Measurements from ENCODE around the gene MTCP1.

- TF ChIP-seq, protein P1, sequence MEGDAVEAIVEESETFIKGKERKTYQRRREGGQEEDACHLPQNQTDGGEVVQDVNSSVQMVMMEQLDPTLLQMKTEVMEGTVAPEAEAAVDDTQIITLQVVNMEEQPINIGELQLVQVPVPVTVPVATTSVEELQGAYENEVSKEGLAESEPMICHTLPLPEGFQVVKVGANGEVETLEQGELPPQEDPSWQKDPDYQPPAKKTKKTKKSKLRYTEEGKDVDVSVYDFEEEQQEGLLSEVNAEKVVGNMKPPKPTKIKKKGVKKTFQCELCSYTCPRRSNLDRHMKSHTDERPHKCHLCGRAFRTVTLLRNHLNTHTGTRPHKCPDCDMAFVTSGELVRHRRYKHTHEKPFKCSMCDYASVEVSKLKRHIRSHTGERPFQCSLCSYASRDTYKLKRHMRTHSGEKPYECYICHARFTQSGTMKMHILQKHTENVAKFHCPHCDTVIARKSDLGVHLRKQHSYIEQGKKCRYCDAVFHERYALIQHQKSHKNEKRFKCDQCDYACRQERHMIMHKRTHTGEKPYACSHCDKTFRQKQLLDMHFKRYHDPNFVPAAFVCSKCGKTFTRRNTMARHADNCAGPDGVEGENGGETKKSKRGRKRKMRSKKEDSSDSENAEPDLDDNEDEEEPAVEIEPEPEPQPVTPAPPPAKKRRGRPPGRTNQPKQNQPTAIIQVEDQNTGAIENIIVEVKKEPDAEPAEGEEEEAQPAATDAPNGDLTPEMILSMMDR (conservative IDR thresholded peaks at IDR 0.05), result no peak
- TF ChIP-seq EZH2 (IDR thresholded peaks at IDR 0.05; ENCODE audit: low read depth), result no peak
Observed at GRCh38 chrX:155052738-155053498, 18.0 kb downstream of the MTCP1 start.
